DMS53 (cell line): ENCODE results near the gene IDUA.
A peak's percentile ranks its signal among the peaks of the same experiment; 100 is the strongest.
"Not testable (repeated sequence)": the region's sequence is repeated elsewhere in the genome, so short reads cannot be mapped to it uniquely, and the experiment has no call there.

ENCODE experiments used
- DNase-seq: peaks from one replicate; lab custom pipeline; 2025; lab: John Stamatoyannopoulos, UW

Gene IDUA

GRCh38 chr4:1046581-1047011 lies 59.8 kb downstream of the IDUA start:
- DNase-seq, result peak; percentile 98

- DNase-seq, result peak; percentile 58
Observed at GRCh38 chr4:1047106-1047975, 60.5 kb downstream of the IDUA start.

- peak; percentile 87 for DNase-seq
Observed at GRCh38 chr4:1047976-1048772, 61.3 kb downstream of the IDUA start.

DNA sequence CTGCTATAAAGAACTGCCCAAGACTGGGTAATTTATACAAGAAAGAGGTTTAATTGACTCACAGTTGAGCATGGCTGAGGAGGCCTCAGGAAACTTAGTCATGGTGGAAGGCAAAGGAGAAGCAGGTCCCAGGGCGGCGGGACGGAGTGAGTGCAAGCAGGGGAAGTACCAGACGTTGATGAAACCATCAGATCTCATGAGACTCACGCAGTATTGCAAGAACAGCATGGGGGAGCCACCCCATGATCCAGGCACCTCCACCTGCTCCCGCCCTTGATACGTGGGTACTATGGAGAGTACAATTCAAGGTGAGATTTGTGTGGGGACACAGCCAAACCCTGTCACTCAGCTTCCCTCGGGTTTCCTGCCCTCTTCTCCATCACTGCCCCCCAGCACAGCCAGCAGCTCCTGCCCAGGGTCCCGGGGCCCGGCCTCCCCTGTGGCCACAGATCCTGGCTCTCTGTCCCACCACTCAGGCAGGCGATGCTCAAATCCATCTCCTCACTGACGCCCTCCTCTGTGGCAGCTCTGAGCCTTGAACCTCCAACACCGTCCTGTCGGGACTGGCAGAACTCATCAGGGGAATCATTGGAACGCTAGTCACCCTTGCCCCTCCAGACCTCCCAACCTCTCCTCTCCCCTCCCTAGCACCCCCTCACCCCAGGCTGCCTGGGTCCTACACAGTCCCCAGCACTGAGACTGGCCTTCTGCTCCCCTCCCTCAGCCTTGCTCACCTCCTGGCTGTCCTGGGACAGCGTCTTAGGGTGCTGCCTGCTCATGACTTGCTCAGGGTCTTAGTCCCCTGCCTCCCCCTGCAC lies 62.1 kb downstream of the IDUA start:
- DNase-seq, result no peak

GRCh38 chr4:1049591-1049905 lies 62.7 kb downstream of the IDUA start:
- DNase-seq, result no peak

DNA sequence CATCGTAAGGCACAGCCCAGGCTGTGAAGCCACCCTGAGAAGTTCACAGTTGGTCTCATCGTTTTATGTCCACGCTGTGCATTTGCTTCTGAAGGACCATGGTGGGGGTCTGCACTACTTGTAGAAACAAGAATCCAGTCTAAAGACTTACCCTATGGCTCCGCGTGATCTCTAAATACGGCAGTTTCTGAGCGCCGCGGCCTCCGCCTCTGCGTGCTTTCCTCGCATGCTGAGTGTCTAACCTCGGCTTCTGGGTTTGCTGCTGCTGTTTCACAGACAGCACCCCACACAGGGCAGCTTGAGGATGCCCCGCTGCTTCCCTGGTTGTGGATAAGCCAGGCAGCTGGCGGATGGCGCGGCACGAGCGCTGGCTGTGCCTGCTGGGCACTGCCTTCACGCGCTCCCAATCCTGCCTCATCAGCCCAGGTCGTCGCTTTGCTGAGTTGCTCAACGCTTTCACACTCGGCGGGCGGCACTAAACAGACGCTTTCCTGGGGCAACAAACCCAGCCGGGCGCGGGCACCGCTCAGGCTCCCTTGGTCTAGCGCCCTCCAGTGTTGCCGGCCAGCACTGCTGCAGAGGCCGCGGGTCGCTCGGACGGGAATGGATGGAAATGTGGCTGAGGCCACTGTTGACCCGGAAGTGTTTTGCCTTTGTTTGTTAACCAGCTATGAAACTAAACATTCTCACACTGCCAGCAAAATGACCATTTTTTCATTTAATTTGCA lies 63.8 kb downstream of the IDUA start:
- DNase-seq, result no peak

DNA sequence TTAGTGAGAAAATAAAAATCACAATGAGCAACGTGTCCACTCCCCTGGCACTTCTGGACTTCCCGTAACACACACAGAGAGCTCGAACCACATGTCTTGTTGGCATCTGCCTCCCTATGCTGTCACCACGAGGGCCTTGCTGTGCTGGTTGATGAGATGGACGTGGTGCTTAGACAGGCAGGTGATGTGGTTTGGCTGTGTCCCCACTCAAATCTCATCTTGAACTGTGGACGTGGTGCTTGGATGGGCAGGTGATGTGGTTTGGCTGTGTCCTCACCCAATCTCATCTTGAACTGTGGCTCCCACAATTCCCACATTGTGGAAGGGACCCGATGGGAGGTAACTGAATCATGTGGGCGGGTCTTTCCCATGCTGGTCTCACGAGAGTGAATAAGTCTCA lies 64.6 kb downstream of the IDUA start:
- no peak for DNase-seq

DNA sequence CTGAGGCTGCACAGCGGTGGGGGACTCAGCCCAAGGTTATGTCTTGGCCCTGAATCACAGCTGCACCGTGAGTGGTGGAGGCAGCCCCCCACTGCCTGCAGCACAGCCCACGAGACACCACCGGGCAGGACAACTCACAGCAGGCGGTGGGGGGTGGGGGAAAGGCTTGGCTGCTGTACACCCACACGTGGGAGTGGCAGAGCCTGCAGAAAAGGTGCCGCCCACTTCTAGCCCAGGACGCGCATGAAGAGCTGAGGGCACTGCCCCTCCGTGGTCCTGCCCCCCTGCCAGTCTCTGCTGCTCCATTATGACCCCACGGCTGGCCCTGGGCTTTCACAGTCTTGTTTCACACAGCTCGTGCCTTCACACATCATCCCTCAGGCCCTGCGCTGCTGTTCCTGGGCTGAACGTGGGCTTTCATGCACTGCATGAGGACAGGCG lies 65.4 kb downstream of the IDUA start:
- DNase-seq, result no peak

GRCh38 chr4:1053080-1053661 lies 66.3 kb downstream of the IDUA start:
- peak; percentile 65 for DNase-seq

- DNase-seq, result not testable (repeated sequence)
Observed at GRCh38 chr4:1053891-1054290, 67.0 kb downstream of the IDUA start.
